PC-3 (cell line): ENCODE measurements around the gene BCAR1. TPM values are rescaled to one million over a fixed set of nuclear protein-coding genes. Genes with fewer than 3 reads are reported as not detected.

Experiments used
- ATAC-seq: fragments of 200-7000 bp; cut with Tn5 transposase; 2 replicates; pipeline ENCODE4 v1.9.1; 2020; ENCODE audit warnings: mild to moderate bottlenecking, moderate library complexity
- BruUV-seq: library from RNA; stranded (reverse); fragments of 400-500 nt; replicated peaks from 2 replicates; lab custom pipeline; 2021; lab: Mats Ljungman, UMichigan
- CTCF ChIA-PET: fragments of 300-600 bp; sonication (Branson Sonifier 250); formaldehyde crosslinking; loops from one replicate; lab custom pipeline; 2022; ENCODE audit warnings: antibody characterized with exemption; lab: Charles Lee
- POLR2A ChIA-PET: fragments of 300-600 bp; sonication (Branson Sonifier 250); formaldehyde crosslinking; loops from one replicate; lab custom pipeline; 2022; ENCODE audit warnings: antibody characterized with exemption; ENCODE audit not compliant: unreplicated experiment; lab: Charles Lee
- DNase-seq: peaks from one replicate; pipeline ENCODE4 v3.0.0-alpha.2; 2015
- H2AFZ ChIP-seq: fragments of 300-600 bp; sonication (generic); 2 replicates; pipeline ENCODE4 v1.6.0; 2016; ENCODE audit warnings: antibody characterized with exemption, low read length
- H3F3A ChIP-seq: fragments of 300-600 bp; sonication (generic); one replicate; pipeline ENCODE4 v1.6.0; 2017; ENCODE audit warnings: antibody characterized with exemption, low read length, control low read depth, mild to moderate bottlenecking; ENCODE audit not compliant: unreplicated experiment
- H3K27ac ChIP-seq: fragments of 300-600 bp; sonication (generic); 2 replicates; pipeline ENCODE4 v1.5.1; 2016; ENCODE audit warnings: mild to moderate bottlenecking, low read length
- H3K27me3 ChIP-seq: fragments of 300-600 bp; sonication (generic); 2 replicates; pipeline ENCODE4 v1.6.1; 2016; ENCODE audit warnings: low read length, mixed read lengths
- H3K36me3 ChIP-seq: fragments of 300-600 bp; sonication (generic); 2 replicates; pipeline ENCODE4 v1.6.1; 2016; ENCODE audit warnings: low read depth, mixed run types, low read length, mixed read lengths
- H3K4me1 ChIP-seq: fragments of 300-600 bp; sonication (generic); 2 replicates; pipeline ENCODE4 v1.5.1; 2016; ENCODE audit warnings: low read length; ENCODE audit not compliant: insufficient read depth
- H3K4me2 ChIP-seq: fragments of 300-600 bp; sonication (generic); 2 replicates; pipeline ENCODE4 v1.6.0; 2016; ENCODE audit warnings: low read length
- H3K4me3 ChIP-seq: fragments of 300-600 bp; sonication (generic); 2 replicates; pipeline ENCODE4 v1.5.1; 2016; ENCODE audit warnings: mild to moderate bottlenecking, low read length, mixed read lengths
- H3K79me2 ChIP-seq: fragments of 300-600 bp; sonication (generic); 2 replicates; pipeline ENCODE4 v1.6.1; 2017; ENCODE audit warnings: low read length, mixed read lengths
- H3K9ac ChIP-seq: fragments of 300-600 bp; sonication (generic); 2 replicates; pipeline ENCODE4 v1.6.0; 2016; ENCODE audit warnings: mild to moderate bottlenecking, low read length
- H3K9me2 ChIP-seq: fragments of 300-600 bp; sonication (generic); replicated peaks from 2 replicates; pipeline ENCODE4 v1.6.1; 2016; ENCODE audit warnings: mixed run types, low read length, mixed read lengths
- H3K9me3 ChIP-seq: fragments of 300-600 bp; sonication (generic); 2 replicates; pipeline ENCODE4 v1.6.1; 2016; ENCODE audit warnings: low read length, mixed read lengths
- H4K20me1 ChIP-seq: fragments of 300-600 bp; sonication (generic); 2 replicates; pipeline ENCODE4 v1.6.1; 2016; ENCODE audit warnings: low read length, mixed read lengths
- EZH2 ChIP-seq: fragments of 300-600 bp; sonication (generic); IDR thresholded peaks from one replicate; pipeline ENCODE4 v1.6.1; 2017; ENCODE audit warnings: antibody characterized with exemption, mild to moderate bottlenecking, low read length; ENCODE audit not compliant: unreplicated experiment
- EZH2phosphoT487 ChIP-seq: fragments of 300-600 bp; sonication (generic); IDR thresholded peaks from 2 replicates; pipeline ENCODE4 v1.6.1; 2018; ENCODE audit warnings: mild to moderate bottlenecking, antibody characterized with exemption, low read length, borderline replicate concordance
- intact Hi-C: fragments of 100-400 bp; cut with micrococcal nuclease; formaldehyde crosslinking; loops from 2 replicates; pipeline ENCODE4 v1.9.0; 2023
- total RNA-seq: library from RNA; depleted of rRNA; stranded (reverse); fragments of >200 nt; gene quantifications from 2 replicates; pipeline ENCODE4 v1.2.3, GENCODE V29; 2014
- TF ChIP-seq, protein P1 (sequence below): fragments of 300-600 bp; sonication (generic); conservative IDR thresholded peaks from 2 replicates; pipeline ENCODE4 v1.5.1; 2017; ENCODE audit warnings: antibody characterized with exemption, low read depth, mild to moderate bottlenecking, low read length

Gene BCAR1
- total RNA-seq, 1 experiment from 2014 or later = 49.3 TPM

- no peak overlapping the region for H3K9ac ChIP-seq
- no peak overlapping the region for H3K4me2 ChIP-seq
- BruUV-seq = no TSS peak
- ATAC-seq (no peak), DNase-seq (no peak)
- H3K4me1 ChIP-seq = no peaks in the 10 kb centered on the region
- ChIA-PET POLR2A (no interaction called here), CTCF (interaction anchor here (0.5 kb wide), 1 partner anchor 62 kb away, joined by 12 read pairs; no protein-coding TSS in a partner anchor)
- H3K9me2 ChIP-seq = no peaks in the 10 kb centered on the region
- H3K27ac ChIP-seq = no peak overlapping the region
- intact Hi-C loops = no loop called here
- H2AFZ ChIP-seq = no peak overlapping the region
- H3K79me2 ChIP-seq = no peaks in the 10 kb centered on the region
- TF ChIP-seq, protein P1, sequence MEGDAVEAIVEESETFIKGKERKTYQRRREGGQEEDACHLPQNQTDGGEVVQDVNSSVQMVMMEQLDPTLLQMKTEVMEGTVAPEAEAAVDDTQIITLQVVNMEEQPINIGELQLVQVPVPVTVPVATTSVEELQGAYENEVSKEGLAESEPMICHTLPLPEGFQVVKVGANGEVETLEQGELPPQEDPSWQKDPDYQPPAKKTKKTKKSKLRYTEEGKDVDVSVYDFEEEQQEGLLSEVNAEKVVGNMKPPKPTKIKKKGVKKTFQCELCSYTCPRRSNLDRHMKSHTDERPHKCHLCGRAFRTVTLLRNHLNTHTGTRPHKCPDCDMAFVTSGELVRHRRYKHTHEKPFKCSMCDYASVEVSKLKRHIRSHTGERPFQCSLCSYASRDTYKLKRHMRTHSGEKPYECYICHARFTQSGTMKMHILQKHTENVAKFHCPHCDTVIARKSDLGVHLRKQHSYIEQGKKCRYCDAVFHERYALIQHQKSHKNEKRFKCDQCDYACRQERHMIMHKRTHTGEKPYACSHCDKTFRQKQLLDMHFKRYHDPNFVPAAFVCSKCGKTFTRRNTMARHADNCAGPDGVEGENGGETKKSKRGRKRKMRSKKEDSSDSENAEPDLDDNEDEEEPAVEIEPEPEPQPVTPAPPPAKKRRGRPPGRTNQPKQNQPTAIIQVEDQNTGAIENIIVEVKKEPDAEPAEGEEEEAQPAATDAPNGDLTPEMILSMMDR = no peak
- TF ChIP-seq EZH2phosphoT487 = no peak
- no peak for TF ChIP-seq EZH2
- no peaks in the 10 kb centered on the region for H3F3A ChIP-seq
- H3K4me3 ChIP-seq = no peak overlapping the region
- H3K9me3 ChIP-seq = no peaks in the 10 kb centered on the region
- H4K20me1 ChIP-seq = no peaks in the 10 kb centered on the region
- no peaks in the 10 kb centered on the region for H3K27me3 ChIP-seq
- peaks cover 5% of the 10 kb centered on the region; the same call in 1 of the 2 replicates for H3K36me3 ChIP-seq
Measured at GRCh38 chr16:75296606-75297005, 45.2 kb upstream of the BCAR1 start.

DNA sequence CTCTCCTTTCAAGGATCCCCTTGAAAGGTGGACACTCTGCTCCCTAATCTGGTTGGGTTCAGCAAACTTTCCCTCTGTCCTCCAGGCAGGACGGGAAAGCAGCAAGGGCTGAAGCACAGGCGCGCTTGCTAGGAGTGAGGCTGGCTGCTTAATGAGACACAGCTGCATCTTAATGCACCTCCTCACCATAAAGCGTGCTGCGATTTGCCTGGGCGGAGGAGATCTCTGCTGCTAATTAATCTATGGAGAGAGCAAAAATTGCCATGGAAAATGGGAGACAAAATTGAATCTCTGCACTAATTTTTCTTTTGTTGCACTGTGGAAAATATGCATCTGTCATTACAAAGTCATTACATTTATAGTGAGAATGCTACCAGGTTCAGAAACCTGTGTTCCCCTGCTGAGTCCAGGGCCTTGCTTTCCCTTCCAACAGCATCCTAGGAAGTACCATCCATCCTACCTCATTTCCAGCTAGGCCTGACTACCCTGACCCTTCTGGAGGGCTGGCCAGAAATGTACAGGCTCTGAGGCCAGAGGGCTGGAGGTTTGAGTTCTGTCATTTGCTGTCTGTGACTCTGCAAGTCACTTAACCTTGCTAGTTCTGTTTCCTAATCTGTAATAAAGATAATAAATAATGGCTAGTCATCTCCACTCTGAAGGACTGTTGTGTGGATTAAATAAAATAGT lies 43.5 kb upstream of the BCAR1 start:
- CTCF ChIA-PET = no interaction called here
- ATAC-seq = no peak

More for the DNA sequence above, 43.5 kb upstream of the BCAR1 start:
- no peak overlapping the region for H2AFZ ChIP-seq
- H3K4me1 ChIP-seq = no peaks in the 10 kb centered on the region
- no peaks in the 10 kb centered on the region for H3F3A ChIP-seq
- no TSS peak for BruUV-seq
- no peaks in the 10 kb centered on the region for H3K27me3 ChIP-seq
- POLR2A ChIA-PET = no interaction called here
- DNase-seq = no peak
- no peaks in the 10 kb centered on the region for H3K79me2 ChIP-seq
- H4K20me1 ChIP-seq = no peaks in the 10 kb centered on the region
- H3K27ac ChIP-seq = no peak overlapping the region
- intact Hi-C loops = no loop called here
- H3K9me3 ChIP-seq = no peaks in the 10 kb centered on the region
- H3K36me3 ChIP-seq = peaks cover 5% of the 10 kb centered on the region; the same call in 1 of the 2 replicates
- TF ChIP-seq EZH2phosphoT487 = no peak
- TF ChIP-seq, protein P1 = no peak
- no peak for TF ChIP-seq EZH2
- H3K9me2 ChIP-seq = no peaks in the 10 kb centered on the region
- H3K4me3 ChIP-seq = no peak overlapping the region
- no peak overlapping the region for H3K4me2 ChIP-seq
- no peak overlapping the region for H3K9ac ChIP-seq
